A549 (cell line): ENCODE data around the gene APC2.

Source experiments
- ATOH8 ChIP-seq: fragments of 250-450 bp; sonication (Bioruptor Pico); IDR thresholded peaks from 2 replicates; pipeline ENCODE4 v1.5.0; 2020; ENCODE audit warnings: low read depth, mild to moderate bottlenecking, moderate library complexity
- CEBPB ChIP-seq, 2 experiments: fragments of >200 bp in 1 of 2; sonication (Bioruptor Twin) in 1 of 2; formaldehyde crosslinking in 1 of 2; IDR thresholded peaks; 2 replicates each; pipeline ENCODE4 v1.6.1; 2012 to 2016
- CHD2 ChIP-seq: fragments of 150-350 bp; IDR thresholded peaks from 2 replicates; pipeline ENCODE4 v1.6.1; 2014; ENCODE audit warnings: low read length; ENCODE audit not compliant: partially characterized antibody
- EP300 ChIP-seq, 2 experiments: fragments of >200 bp; sonication (Bioruptor Twin); formaldehyde crosslinking; IDR thresholded peaks; 2 replicates in 1 of 2; 3 replicates in 1 of 2; pipeline ENCODE4 v1.6.1; 2016 to 2017
- GATA3 ChIP-seq: IDR thresholded peaks from 2 replicates; pipeline ENCODE4 v1.6.1; 2012; ENCODE audit warnings: borderline replicate concordance
- HOXA7 ChIP-seq: fragments of 250-450 bp; sonication (Bioruptor Pico); IDR thresholded peaks from 2 replicates; pipeline ENCODE4 v1.5.0; 2020; ENCODE audit warnings: mild to moderate bottlenecking, moderate library complexity
- MYC ChIP-seq: IDR thresholded peaks from 2 replicates; pipeline ENCODE4 v1.6.1; 2012; ENCODE audit warnings: mild to moderate bottlenecking, inconsistent platforms, low read length, improper control_type of control experiment, borderline replicate concordance
- PHF8 ChIP-seq: fragments of 200-600 bp; sonication (generic); IDR thresholded peaks from 2 replicates; pipeline ENCODE4 v1.6.1; 2016; ENCODE audit warnings: low read depth, mild to moderate bottlenecking, antibody characterized with exemption, moderate library complexity, borderline replicate concordance
- POLR2A ChIP-seq: IDR thresholded peaks from 2 replicates; pipeline ENCODE4 v1.6.1; 2012; ENCODE audit warnings: mild to moderate bottlenecking, low read length
- RAD21 ChIP-seq, 2 experiments: fragments of >200 bp in 1 of 2; sonication (Bioruptor Twin) in 1 of 2; formaldehyde crosslinking in 1 of 2; IDR thresholded peaks in 1 of 2; conservative IDR thresholded peaks in 1 of 2; 2 replicates in 1 of 2; 3 replicates in 1 of 2; pipeline ENCODE4 v1.6.1; 2012 to 2018; ENCODE audit warnings: inconsistent platforms in 1 of 2
- ZC3H11A ChIP-seq: fragments of 450-650 bp; IDR thresholded peaks from 2 replicates; pipeline ENCODE4 v1.6.1; 2014; ENCODE audit warnings: antibody characterized with exemption, mild to moderate bottlenecking
- ZFP36 ChIP-seq: fragments of 450-650 bp; IDR thresholded peaks from 2 replicates; pipeline ENCODE4 v1.6.1; 2014; ENCODE audit warnings: borderline replicate concordance; ENCODE audit not compliant: partially characterized antibody
- TF ChIP-seq, protein P1 (sequence below): fragments of 450-650 bp; IDR thresholded peaks from 2 replicates; pipeline ENCODE4 v1.6.1; 2014; ENCODE audit warnings: antibody characterized with exemption
- TF ChIP-seq, protein P2 (sequence below): fragments of >200 bp; sonication (Bioruptor Twin); formaldehyde crosslinking; IDR thresholded peaks from 3 replicates; pipeline ENCODE4 v1.5.1; 2016

GRCh38 chr19:1495799-1496713 lies 46.1 kb downstream of the APC2 start:
- TF ChIP-seq, protein P1, sequence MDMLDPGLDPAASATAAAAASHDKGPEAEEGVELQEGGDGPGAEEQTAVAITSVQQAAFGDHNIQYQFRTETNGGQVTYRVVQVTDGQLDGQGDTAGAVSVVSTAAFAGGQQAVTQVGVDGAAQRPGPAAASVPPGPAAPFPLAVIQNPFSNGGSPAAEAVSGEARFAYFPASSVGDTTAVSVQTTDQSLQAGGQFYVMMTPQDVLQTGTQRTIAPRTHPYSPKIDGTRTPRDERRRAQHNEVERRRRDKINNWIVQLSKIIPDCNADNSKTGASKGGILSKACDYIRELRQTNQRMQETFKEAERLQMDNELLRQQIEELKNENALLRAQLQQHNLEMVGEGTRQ = no peak
- TF ChIP-seq, protein P2, sequence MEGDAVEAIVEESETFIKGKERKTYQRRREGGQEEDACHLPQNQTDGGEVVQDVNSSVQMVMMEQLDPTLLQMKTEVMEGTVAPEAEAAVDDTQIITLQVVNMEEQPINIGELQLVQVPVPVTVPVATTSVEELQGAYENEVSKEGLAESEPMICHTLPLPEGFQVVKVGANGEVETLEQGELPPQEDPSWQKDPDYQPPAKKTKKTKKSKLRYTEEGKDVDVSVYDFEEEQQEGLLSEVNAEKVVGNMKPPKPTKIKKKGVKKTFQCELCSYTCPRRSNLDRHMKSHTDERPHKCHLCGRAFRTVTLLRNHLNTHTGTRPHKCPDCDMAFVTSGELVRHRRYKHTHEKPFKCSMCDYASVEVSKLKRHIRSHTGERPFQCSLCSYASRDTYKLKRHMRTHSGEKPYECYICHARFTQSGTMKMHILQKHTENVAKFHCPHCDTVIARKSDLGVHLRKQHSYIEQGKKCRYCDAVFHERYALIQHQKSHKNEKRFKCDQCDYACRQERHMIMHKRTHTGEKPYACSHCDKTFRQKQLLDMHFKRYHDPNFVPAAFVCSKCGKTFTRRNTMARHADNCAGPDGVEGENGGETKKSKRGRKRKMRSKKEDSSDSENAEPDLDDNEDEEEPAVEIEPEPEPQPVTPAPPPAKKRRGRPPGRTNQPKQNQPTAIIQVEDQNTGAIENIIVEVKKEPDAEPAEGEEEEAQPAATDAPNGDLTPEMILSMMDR = no peak
- TF ChIP-seq POLR2A = no peak
- no peak for TF ChIP-seq EP300 (IDR thresholded peaks at IDR 0.05)
- no peak for TF ChIP-seq HOXA7 (CRISPR knock-in tag)
- TF ChIP-seq MYC = no peak
- TF ChIP-seq ZFP36 = no peak
- no peak for TF ChIP-seq PHF8
- no peak for TF ChIP-seq GATA3
- no peak for TF ChIP-seq ATOH8
- no peak for TF ChIP-seq ZC3H11A
- TF ChIP-seq CEBPB (IDR thresholded peaks at IDR 0.05) = no peak
- no peak for TF ChIP-seq CHD2
- TF ChIP-seq RAD21 (conservative IDR thresholded peaks at IDR 0.05 in 1 of 2, IDR thresholded peaks at IDR 0.05 in 1 of 2) = no peak
